Osteocyte (in vitro differentiated cells): ENCODE results near the gene KLK7. TPM values are rescaled to one million over a fixed set of nuclear protein-coding genes. Genes with fewer than 3 reads are reported as not detected.

ENCODE experiments used
- DNase-seq: peaks from one replicate; pipeline ENCODE4 v3.0.0; 2021; ENCODE audit warnings: mixed read lengths; ENCODE audit not compliant: unreplicated experiment; ENCODE audit errors: extremely low spot score
- H3K27ac Mint-ChIP-seq: one replicate; pipeline ENCODE4 v1.8.0; 2021; ENCODE audit warnings: mild to moderate bottlenecking, mixed read lengths; ENCODE audit not compliant: unreplicated experiment
- H3K27me3 Mint-ChIP-seq: one replicate; pipeline ENCODE4 v1.8.0; 2021; ENCODE audit warnings: mixed read lengths; ENCODE audit not compliant: unreplicated experiment
- H3K36me3 Mint-ChIP-seq: one replicate; pipeline ENCODE4 v1.8.0; 2021; ENCODE audit warnings: mixed read lengths; ENCODE audit not compliant: unreplicated experiment
- H3K4me1 Mint-ChIP-seq: one replicate; pipeline ENCODE4 v1.8.0; 2021; ENCODE audit warnings: mixed read lengths; ENCODE audit not compliant: unreplicated experiment
- H3K4me3 Mint-ChIP-seq: one replicate; pipeline ENCODE4 v1.8.0; 2021; ENCODE audit warnings: mild to moderate bottlenecking, moderate library complexity, mixed read lengths; ENCODE audit not compliant: unreplicated experiment
- H3K9me3 Mint-ChIP-seq: one replicate; pipeline ENCODE4 v1.8.0; 2021; ENCODE audit warnings: mixed read lengths; ENCODE audit not compliant: unreplicated experiment
- total RNA-seq: library from RNA; stranded (reverse); gene quantifications from 2 replicates; pipeline ENCODE4 v1.2.1, GENCODE V29; 2021
- TF ChIP-seq, protein P1 (sequence below): fragments of 200-600 bp; sonication (generic); IDR thresholded peaks from 2 replicates; pipeline ENCODE4 v1.5.0; 2021; ENCODE audit warnings: antibody characterized with exemption, mild to moderate bottlenecking, moderate library complexity

Gene KLK7
- total RNA-seq, 1 donor from 2014 or later: not detected

GRCh38 chr19:51007488-51007887 lies 23.8 kb upstream of the KLK7 start:
- Mint-ChIP-seq H3K4me1 (no peaks in the 10 kb centered on the region), H3K4me3 (no peak overlapping the region), H3K9me3 (no peaks in the 10 kb centered on the region), H3K27me3 (no peaks in the 10 kb centered on the region), H3K27ac (no peak overlapping the region), H3K36me3 (no peaks in the 10 kb centered on the region)
- no peak for DNase-seq
- TF ChIP-seq, protein P1, sequence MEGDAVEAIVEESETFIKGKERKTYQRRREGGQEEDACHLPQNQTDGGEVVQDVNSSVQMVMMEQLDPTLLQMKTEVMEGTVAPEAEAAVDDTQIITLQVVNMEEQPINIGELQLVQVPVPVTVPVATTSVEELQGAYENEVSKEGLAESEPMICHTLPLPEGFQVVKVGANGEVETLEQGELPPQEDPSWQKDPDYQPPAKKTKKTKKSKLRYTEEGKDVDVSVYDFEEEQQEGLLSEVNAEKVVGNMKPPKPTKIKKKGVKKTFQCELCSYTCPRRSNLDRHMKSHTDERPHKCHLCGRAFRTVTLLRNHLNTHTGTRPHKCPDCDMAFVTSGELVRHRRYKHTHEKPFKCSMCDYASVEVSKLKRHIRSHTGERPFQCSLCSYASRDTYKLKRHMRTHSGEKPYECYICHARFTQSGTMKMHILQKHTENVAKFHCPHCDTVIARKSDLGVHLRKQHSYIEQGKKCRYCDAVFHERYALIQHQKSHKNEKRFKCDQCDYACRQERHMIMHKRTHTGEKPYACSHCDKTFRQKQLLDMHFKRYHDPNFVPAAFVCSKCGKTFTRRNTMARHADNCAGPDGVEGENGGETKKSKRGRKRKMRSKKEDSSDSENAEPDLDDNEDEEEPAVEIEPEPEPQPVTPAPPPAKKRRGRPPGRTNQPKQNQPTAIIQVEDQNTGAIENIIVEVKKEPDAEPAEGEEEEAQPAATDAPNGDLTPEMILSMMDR: no peak

GRCh38 chr19:51006406-51006805 lies 22.7 kb upstream of the KLK7 start:
- no peak overlapping the region for H3K4me3 Mint-ChIP-seq
- H3K9me3 Mint-ChIP-seq: no peaks in the 10 kb centered on the region
- H3K27ac Mint-ChIP-seq: no peak overlapping the region
- TF ChIP-seq, protein P1: no peak
- no peaks in the 10 kb centered on the region for H3K4me1 Mint-ChIP-seq
- no peaks in the 10 kb centered on the region for H3K36me3 Mint-ChIP-seq
- H3K27me3 Mint-ChIP-seq: no peaks in the 10 kb centered on the region
- no peak for DNase-seq

DNA sequence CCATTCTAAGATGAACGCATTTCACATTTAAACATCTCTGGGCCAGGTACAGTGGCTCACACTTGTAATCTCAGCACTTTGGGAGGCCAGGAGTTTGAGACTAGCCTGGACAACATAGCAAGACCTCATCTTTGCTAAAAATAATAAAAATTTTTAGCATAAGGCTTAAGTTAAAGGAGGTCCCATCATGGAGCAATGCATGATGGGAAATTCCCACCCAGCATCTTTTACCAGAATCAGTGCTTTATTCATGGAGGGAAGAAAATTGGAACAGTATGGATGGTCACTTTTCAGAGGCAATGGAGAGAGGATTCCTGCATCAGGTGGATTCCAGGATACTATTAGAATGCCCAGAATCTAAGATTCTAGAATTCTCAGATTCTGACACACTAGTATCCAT lies 21.5 kb upstream of the KLK7 start:
- no peak overlapping the region for H3K4me3 Mint-ChIP-seq
- no peaks in the 10 kb centered on the region for H3K27me3 Mint-ChIP-seq
- no peaks in the 10 kb centered on the region for H3K9me3 Mint-ChIP-seq
- no peaks in the 10 kb centered on the region for H3K36me3 Mint-ChIP-seq
- no peak overlapping the region for H3K27ac Mint-ChIP-seq
- H3K4me1 Mint-ChIP-seq: no peaks in the 10 kb centered on the region
- no peak for DNase-seq
- TF ChIP-seq, protein P1: no peak

- Mint-ChIP-seq H3K27me3 (no peaks in the 10 kb centered on the region), H3K9me3 (peaks cover 2% of the 10 kb centered on the region), H3K4me3 (no peak overlapping the region), H3K36me3 (no peaks in the 10 kb centered on the region), H3K4me1 (no peaks in the 10 kb centered on the region), H3K27ac (no peak overlapping the region)
- TF ChIP-seq, protein P1: no peak
- DNase-seq: no peak
Measured at GRCh38 chr19:51003316-51003715, 19.6 kb upstream of the KLK7 start.

DNA sequence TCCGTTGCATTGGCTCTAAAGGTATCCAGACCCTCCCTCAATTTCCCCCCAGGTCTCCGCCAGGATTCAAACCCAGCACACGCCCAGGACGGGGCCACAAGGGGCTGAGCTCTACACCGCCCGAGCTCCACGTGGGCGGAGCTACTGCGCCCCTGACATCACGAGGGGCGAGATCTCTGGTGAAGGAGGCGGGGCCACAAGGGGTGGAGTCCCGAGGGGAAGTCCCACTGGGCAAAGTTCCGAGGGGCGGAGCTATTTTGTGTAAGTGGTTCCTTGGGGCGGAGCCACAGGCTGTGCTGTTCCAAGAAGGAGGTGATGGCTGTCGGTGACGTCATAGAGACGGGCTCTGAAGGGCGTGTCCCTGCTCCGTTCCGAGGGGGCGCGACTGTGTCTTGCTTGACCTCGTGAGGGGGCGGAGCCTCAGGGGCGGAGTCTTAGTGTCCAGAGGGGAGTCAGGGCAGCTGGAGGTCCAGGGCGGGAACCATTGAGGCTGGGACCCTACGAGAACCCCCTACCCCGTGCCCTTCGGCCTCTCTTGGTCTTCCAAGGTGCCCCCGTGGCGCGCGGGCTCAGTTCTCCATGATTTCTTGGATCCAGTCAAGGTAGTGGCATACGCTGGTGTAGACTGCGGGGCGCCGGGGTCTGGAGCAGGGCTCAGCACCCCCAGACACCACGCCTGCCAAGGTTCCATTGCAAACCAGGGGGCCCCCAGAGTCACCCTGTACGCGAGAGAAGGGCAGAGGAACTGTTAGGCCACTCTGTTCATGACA lies 19.0 kb upstream of the KLK7 start:
- no peak overlapping the region for H3K4me3 Mint-ChIP-seq
- H3K27me3 Mint-ChIP-seq: no peaks in the 10 kb centered on the region

More for the DNA sequence above, 19.0 kb upstream of the KLK7 start:
- Mint-ChIP-seq H3K9me3 (peaks cover 5% of the 10 kb centered on the region), H3K27ac (no peak overlapping the region), H3K4me1 (no peaks in the 10 kb centered on the region), H3K36me3 (no peaks in the 10 kb centered on the region)
- TF ChIP-seq, protein P1: no peak
- DNase-seq: no peak
